Ecto neural progenitor cell (in vitro differentiated cells): ENCODE results near the gene CPNE7.
A peak's percentile ranks its signal among the peaks of the same experiment; 100 is the strongest.

Source experiments
- DNase-seq: peaks from one replicate; pipeline ENCODE4 v3.0.0-alpha.2; 2018; ENCODE audit warnings: low spot score

Gene CPNE7

DNA sequence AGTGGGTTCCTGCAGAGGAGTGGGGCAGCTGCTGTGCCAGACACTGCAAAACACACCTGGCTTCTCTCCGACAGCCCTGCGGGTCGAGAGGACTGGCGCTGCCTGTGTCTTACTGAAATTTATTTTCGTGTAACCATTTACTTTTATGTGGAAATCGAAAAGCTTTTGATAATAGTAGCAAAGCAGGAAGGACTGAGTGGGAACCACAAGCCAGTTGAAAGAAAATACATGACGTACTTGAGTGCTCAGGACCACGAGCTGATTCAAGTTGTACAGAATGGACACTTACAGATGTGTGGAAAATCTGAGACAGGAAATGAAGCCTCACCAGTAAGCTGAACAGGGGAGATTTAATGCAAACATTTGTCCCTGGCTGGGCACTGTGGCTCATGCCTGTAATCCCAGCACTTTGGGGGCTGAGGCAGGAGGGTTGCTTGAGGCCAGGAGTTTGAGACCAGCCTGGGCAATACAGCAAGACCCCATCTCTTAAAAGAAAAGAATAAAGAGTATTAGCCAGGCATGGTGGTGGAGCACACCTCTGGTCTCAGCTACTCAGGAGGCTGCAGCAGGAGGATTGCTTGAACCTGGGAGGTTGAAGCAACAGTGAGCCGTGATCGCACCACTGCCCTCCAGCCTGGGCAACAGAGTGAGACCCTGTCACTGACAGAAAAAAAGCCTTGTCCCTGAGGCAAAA is 26.4 kb upstream of the CPNE7 start:
- no peak for DNase-seq

DNA sequence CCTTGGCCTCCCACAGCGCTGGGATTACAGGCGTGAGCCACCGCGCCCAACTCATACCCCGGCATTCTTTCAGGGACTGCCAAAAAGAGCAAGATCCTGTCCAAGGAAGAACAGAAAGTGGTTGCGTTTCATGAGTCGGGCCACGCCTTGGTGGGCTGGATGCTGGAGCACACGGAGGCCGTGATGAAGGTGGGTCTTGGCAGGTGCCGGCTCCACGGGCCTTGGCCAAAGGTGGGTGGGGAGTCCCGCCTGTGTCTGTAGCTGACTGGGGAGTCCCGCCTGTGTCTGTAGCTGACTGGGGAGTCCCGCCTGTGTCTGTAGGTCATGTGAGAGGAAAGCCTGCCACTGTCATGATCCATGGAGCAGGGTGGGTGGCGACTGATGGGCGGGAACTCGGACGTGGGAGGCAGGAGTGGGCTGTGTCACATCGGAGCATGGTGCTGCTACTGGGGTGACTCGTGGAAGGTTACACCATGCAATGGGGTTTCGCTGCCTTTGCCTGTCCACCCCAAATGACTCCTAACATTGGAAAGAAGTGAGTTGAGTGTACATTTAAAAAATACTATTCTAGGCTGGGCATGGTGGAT is 25.0 kb upstream of the CPNE7 start:
- no peak for DNase-seq

DNA sequence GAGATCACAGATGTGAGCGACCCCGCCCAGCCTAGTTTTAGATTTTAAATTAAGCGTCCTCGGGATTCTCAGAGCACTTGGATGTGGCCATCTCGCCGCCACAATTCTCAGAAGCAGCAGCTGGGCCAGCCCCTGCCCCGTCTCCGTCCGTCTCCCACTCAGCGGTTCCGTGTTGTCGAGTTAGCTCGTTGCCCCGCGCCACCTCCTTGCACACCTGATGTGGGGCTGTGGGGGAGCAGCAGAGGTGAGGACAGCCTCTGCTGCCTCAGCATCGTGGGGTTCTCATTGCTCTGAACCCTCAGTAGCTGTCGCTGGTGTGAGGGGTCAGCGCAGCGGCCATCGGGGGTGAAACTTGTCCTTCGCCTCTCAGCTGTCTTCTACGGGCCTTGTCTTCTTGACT is 23.2 kb upstream of the CPNE7 start:
- no peak for DNase-seq

DNA sequence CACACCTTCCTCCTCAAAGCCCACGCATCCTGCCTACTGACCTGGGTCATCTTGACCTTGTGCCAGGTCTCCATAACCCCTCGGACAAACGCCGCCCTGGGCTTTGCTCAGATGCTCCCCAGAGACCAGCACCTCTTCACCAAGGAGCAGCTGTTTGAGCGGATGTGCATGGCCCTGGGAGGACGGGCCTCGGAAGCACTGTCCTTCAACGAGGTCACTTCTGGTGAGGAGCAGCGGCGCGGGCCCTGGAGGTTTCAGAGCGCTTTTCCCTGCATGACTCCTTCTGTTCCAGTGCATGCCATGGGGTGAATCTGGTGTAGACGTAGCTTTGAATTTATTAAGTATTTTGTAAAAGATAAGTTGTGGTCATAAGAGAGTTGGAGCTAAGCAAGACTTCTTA is 22.6 kb upstream of the CPNE7 start:
- no peak for DNase-seq

DNA sequence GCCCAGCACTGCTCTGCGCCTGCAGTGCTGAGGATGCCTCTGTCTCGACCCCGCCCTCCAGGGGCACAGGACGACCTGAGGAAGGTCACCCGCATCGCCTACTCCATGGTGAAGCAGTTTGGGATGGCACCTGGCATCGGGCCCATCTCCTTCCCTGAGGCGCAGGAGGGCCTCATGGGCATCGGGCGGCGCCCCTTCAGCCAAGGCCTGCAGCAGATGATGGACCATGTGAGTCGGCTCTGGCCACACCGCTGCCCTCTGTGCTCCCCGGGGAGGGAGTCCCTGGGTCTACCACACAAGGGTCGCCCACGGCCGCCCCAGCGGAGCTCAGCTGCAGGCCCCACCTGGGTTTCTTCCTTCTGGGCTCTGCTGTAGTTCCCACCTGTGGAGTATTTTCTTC is 21.8 kb upstream of the CPNE7 start:
- no peak for DNase-seq

DNA sequence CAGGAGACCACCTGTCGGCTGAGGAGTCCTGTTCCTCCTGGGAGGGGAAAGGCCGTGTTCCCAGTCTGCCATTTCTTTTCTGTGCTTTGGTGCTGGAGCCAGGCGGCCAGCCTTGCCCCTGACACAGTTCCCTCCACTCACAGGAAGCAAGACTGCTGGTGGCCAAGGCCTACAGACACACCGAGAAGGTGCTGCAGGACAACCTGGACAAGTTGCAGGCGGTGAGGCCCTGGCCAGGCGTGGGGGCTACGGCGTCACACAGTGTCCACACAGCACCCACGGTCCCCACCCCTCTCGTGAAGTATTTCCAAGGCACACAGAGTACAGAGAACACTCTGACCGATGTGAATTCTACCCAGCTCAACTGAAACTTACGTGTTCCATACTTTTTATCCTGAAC is 21.2 kb upstream of the CPNE7 start:
- no peak for DNase-seq

DNA sequence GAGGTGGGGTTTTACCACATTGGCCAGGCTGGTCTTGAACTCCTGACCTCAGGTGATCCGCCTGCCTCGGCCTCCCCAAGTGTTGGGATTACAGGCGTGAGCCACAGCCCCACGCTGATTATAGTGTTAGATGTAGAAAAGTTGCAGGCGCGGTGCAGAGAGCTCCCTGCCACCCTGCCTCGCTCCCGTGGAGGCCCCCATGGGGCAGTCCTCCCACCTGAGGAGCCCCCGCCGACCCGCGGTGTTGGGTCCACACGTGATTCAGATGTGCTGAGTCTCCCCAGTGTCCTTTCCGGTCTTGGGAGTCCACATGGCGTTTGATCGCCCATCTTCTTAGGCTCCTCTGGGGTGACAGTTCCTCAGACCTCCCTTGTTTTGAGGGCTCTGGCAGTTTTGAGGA is 20.3 kb upstream of the CPNE7 start:
- no peak for DNase-seq

DNA sequence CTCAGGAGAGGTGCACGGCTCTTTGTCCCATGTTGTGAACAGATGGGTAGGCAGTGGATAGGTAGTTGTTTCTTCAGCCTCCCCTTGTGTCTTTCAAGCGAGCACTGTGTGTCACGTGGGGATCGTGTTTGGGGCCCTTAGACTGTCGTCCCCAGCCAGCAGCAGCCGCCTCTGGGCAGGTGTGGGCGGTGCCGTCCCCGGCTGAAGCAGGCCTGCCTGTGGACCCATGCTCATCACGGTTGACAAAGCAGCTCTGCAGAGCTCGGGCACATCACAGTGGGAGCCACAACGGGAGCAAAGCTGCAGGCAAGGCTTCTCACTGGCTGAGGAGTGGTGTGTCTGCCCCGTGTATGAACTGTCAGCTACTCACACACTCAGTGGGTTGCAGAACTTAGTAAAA is 19.8 kb upstream of the CPNE7 start:
- DNase-seq: no peak

DNA sequence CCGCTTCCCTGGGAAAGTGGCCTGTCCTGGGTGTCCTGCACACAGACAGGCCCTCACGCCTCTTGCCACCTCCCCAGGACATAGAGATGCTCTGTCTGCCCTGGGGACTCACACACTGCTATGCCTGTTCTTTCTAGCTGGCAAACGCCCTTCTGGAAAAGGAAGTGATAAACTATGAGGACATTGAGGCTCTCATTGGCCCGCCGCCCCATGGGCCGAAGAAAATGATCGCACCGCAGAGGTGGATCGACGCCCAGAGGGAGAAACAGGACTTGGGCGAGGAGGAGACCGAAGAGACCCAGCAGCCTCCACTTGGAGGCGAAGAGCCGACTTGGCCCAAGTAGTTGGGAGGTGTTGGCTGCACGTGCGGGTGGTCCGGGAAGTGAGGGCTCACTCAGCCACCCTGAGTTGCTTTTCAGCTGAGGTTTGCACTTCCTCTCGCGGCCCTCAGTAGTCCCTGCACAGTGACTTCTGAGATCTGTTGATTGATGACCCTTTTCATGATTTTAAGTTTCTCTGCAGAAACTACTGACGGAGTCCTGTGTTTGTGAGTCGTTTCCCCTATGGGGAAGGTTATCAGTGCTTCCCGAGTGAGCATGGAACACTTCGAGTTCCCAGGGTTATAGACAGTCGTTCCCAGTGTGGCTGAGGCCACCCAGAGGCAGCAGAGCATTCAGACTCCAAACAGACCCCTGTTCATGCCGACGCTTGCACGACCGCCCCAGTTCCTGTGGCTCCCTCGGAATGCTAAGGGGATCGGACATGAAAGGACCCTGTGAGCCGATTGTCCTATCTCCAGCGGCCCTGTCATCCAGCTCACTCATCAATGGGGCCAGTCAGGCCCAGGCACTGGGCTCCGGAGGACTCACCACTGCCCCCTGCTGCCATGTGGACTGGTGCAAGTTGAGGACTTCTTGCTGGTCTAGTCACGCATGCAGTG is 18.5 kb upstream of the CPNE7 start:
- peak; percentile 92 for DNase-seq

DNA sequence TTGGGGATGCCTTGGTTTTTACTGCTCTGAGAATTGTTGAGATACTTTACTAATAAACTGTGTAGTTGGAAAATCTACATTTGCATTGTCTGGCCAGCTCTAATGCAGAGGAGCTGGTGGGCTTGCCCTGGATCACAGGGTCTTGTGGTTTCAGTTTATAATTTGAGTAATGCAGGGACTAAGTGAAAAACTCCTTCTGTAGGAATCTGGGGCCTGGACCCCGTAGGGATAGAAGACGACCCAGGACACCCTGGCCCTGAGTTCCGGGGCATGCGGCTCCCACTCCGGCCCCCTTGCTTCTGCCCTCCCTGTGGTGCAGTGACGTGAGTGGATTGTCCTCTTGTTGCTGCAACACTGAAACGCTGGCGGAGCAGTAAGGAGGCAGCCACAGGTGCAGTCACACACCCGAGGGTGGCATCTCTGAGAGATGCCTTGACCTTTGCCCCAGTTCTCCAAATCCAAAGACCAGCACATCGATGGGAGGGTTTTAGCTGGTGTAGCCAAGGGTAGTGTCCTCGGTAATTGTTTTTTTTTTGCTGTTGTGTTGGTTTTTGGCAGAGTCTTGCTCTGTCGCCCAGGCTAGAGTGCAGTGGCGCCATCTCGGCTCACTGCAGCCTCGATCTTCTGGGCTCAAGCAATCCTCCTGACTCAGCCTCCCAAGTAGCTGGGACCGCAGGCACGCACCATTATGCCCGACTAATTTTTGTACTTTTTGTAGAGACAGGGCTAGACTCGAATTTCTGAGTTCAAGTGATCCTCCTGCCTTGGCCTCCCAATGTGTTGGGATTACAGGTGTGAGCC is 17.7 kb upstream of the CPNE7 start:
- no peak for DNase-seq

DNA sequence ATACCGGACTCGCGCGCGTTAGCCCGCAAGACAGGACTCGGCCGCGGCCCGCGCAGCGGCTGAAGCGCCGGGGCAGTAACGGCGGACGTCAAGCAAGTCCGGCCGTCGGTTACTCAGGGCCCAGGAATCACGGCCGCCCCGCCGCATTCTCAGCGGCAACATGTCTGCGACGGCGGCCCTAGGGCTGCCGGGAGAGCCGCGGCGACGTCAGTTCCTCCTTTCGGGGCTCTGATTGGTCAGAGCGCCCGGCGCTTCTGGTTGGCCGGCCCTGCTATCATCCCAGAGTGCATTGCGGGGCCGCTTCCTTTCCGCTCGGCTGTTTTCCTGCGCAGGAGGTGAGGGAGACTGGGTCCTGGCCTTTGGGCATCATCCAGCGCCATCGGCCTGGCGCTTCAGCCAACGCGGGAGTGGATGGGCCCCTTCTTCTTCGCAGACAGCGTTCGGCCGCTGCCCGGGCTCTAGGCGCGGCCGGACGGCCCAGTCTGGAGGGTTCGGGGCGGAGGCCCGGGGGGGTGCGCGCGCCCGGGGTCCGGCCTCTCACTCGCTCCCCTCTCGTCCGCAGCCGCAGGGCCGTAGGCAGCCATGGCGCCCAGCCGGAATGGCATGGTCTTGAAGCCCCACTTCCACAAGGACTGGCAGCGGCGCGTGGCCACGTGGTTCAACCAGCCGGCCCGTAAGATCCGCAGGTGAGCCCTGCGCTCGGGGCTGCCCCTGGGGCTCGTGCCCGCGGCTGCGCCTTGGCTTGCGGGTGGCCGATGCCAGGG is 15.0 kb upstream of the CPNE7 start, which contains the start of gene RPL13:
TSS of gene RPL13 (plus strand) at position 305 of the 764 bp plus-strand sequence. CDS start at position 583, 278 bp downstream.
- DNase-seq: peak; percentile 96

DNA sequence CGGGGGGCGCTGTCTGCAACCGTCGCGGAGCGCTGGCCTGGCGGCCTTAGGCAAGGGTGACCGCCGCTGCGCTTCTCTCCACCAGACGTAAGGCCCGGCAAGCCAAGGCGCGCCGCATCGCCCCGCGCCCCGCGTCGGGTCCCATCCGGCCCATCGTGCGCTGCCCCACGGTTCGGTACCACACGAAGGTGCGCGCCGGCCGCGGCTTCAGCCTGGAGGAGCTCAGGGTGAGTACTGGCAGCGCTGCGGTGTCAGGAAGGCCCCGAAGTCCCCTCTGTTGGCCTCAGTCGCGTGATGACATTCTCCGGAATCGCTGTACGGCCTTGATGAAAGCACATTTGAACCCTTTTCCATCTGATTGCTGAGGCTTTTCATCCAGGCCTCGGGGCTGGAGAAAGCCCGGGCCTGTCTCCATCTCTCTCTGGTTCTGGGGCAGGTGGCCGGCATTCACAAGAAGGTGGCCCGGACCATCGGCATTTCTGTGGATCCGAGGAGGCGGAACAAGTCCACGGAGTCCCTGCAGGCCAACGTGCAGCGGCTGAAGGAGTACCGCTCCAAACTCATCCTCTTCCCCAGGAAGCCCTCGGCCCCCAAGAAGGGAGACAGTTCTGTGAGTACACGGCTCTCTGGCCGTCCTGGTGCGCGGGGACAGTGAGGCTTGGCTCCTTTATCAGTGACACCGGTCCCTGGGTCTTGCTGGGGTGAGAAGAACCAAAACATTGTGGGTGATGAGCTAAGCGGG is 14.2 kb upstream of the CPNE7 start:
- peak; percentile 71 for DNase-seq

DNA sequence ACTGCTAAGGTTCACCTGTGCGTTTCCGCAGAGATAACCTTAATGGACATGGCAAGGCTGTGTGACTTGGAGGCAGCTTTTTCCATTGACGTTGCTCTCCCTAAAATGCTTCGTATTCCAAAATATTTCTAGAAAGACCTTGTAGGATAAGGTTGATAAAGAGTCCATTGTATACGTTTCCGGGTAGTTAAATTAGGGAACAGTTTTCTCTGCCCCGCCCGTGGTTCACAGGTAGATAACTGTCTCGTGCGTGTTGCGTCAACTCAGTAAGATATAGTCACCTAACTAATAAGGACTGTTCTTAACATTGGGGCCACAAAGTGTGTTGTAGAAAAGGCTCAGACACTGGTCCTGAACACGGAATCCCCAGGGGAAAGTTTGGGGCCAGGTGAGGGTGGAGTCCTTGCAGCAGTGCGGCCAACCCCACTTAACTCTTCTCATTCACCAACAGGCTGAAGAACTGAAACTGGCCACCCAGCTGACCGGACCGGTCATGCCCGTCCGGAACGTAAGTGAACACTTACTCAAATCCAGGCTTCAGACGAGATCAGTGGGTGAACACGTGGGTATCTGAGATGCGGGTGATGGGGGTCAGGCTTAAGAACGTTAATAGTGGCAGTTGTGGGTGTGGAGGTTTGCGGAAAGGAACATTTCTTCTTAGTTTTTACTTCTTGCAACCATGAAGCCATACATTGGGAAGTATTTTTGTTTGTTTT is 13.5 kb upstream of the CPNE7 start:
- no peak for DNase-seq

DNA sequence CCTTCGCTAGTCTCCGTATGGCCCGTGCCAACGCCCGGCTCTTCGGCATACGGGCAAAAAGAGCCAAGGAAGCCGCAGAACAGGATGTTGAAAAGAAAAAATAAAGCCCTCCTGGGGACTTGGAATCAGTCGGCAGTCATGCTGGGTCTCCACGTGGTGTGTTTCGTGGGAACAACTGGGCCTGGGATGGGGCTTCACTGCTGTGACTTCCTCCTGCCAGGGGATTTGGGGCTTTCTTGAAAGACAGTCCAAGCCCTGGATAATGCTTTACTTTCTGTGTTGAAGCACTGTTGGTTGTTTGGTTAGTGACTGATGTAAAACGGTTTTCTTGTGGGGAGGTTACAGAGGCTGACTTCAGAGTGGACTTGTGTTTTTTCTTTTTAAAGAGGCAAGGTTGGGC is 12.6 kb upstream of the CPNE7 start:
- no peak for DNase-seq

DNA sequence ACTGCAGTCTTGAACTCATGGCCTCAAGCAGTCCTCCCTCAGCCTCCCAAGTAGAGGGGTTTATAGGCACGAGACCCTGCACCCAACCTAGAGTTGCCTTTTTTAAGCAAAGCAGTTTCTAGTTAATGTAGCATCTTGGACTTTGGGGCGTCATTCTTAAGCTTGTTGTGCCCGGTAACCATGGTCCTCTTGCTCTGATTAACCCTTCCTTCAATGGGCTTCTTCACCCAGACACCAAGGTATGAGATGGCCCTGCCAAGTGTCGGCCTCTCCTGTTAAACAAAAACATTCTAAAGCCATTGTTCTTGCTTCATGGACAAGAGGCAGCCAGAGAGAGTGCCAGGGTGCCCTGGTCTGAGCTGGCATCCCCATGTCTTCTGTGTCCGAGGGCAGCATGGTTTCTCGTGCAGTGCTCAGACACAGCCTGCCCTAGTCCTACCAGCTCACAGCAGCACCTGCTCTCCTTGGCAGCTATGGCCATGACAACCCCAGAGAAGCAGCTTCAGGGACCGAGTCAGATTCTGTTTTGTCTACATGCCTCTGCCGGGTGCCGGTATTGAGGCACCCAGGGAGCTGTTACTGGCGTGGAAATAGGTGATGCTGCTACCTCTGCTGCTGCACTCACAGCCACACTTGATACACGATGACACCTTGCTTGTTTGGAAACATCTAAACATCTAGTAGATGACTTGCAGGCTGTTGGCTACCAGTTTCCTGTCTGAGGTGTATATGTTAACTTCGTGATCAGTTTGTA is 11.7 kb upstream of the CPNE7 start:
- no peak for DNase-seq

DNA sequence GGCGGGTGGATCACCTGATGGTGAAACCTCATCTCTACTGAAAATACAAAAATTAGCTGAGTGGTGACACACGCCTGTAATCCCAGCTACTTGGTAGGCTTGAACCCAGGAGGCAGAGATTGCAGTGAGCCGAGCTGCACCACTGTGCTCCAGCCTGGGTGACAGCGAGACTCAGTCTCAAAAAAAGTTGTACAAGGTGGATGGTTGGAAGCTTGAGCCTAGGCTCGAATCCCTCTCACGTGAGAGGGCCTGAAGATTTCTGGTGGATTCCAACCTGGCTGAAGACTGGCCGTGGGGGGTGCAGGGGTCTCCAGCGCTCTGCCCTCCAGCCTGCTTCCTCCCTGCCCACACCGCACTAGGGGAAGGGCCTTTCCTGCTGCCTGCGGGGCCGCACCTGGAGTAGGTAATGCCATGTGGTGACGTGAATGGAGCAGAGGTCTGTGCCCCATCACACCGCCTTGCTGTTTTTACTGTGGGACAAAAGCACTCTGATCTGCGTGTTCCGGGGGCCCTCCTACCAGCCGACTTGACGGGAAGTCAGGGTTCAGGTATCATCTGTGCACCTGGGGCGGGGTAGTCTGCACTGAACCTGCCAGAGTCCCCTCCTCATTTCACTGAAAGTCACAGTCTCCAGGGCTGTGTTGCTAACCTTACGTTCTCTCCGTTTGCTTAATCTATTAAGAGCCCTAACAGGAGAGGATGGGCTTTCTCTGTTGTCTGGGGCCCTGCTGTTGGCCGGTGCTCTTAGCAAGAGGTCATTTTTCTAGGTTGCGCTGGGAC is 10.9 kb upstream of the CPNE7 start:
- DNase-seq: no peak

DNA sequence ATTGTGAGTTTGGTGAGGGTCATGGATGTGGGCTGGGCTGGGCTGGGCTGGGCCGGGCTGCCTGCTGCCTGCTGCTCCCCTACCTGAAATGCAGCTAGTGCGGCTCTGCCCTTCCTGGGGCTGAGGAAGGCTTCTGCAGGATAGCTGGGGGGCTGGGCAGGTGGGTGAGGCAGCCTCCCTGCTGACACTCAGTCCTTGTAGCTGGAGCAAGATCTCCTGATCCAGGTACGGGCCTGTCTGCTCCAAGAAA is 10.4 kb upstream of the CPNE7 start:
- peak; percentile 63 for DNase-seq

DNA sequence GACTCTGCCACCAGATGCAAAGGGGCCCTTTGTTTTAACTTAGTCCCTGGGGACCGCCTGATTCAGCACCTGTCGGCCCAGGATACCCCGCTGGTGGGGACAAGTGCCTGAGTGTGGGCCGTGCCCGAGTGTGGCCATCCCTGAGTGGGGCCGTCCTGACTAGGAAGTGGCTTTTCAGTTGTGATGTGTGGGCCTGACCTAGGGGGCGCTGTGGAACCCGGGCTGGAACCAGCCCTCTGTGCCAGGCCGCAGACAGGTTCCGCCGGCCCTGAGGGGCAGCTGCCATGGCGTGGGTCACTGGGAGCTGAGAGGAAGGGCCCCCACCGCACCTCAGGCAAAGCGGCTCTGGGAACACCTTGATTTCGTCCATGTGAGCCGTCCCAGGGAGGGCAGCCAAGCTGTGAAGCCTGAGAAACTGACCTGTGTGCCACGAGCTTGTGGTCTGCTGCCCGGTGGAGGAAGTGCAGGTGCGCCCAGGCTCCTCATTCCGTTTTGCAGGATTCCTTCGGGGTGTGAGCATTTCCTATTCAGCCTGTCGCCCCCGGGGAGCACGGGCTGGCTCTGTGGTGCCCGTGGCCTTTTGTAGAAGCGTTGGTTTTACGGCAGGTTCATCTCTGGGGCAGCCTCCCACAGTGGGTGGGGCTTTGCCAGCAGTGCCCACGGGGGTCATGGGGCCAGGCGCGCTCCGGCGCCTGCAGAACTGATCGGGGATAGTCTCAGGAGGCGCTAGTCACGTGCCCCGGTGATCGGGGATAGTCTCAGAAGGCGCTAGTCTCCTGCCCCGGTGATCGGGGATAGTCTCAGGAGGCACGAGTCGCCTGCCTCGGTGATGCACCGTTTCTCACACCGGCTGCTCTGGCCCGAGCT is 9.8 kb upstream of the CPNE7 start:
- DNase-seq: peak; percentile 84
